HG03558 (cell line): ENCODE data around the gene AFF3.

ENCODE experiments used
- ATAC-seq: cut with Tn5 transposase; IDR thresholded peaks from one replicate; pipeline ENCODE4 v1.9.1; 2021; ENCODE audit warnings: moderate number of reproducible peaks; ENCODE audit not compliant: unreplicated experiment; ENCODE audit errors: extremely low read depth

AFF3 gene

GRCh38 chr2:99734236-99734635, 408.2 kb downstream of the AFF3 start:
- no peak for ATAC-seq

DNA sequence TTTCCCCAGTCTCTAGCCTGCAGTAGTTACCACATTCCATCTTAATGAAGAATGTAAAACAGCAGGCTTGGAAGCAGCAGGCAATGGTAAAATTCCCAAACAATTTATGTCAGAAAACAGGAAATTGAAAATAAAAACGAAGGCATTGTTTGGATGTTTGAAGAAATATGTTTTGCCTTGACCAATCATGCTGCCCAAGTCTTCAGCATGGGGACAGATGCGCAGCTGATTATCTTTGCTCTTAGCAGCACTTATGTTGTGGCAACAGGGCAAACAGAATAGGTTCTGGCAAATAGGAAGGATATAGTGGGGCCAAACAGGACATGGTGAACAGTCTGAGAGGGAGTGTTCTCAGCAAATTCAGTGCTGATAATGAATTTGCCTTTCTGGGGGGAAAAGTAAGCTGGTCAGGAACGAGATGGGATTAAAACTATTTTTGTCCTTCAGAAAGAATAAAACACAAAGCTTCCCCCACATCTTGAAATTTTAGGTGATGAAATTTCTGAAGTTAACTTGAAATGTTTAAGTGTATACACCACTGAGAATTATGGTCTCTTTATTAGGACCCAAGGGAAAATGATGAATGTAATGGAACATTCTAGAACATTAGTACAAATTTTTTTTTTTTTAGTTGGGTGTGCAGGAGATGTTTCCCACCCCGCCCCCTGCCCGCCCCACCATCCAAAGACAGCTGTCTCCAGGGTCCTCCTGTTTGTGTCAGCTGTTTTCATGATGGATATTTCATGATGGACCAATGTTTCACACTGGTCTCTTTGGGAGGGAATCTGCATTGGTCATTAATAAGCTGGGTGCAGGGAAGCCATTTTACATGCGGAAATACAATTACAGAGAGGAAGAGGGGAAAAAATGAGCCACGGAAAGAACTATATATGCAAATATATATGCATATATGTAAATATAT, 413.0 kb downstream of the AFF3 start:
- no peak for ATAC-seq

GRCh38 chr2:99728166-99728565, 414.2 kb downstream of the AFF3 start:
- no peak for ATAC-seq

DNA sequence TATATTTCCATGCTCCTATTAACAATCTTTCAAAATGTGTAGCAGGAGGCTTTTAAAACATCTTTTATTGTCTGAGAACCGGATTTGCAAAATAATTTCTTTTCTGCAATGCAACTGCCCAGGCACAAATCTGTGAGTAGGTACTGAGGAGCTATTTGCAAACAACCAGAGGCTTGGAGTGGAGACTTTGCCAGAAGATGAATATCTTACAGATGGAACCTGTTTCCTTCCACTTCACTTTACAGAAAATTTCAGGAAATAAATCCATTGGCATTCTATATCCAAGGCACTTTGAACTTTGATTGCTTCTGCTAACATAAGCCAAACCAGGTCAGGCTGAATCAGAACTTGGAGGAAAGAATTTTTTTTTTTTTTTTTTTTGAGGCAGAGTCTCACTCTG, 415.2 kb downstream of the AFF3 start:
- ATAC-seq = no peak

DNA sequence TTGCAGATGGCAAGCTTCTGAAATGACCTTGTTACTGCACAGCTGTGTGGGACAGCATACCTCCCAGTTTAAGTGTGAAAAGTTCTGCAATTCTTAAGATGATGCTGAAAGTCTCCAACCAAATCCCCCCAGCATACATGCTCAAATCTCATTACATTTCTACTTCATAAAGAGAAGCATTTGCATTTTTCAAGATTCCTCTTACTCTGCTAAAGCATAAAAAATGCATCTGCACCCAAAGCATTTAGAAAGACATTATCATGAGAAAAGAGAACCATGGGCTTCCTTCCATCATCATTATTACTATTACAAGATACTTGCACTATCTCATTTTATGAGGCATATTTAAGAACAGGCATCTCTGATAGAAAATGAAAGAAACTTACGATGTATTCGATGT, 415.7 kb downstream of the AFF3 start:
- ATAC-seq = no peak

DNA sequence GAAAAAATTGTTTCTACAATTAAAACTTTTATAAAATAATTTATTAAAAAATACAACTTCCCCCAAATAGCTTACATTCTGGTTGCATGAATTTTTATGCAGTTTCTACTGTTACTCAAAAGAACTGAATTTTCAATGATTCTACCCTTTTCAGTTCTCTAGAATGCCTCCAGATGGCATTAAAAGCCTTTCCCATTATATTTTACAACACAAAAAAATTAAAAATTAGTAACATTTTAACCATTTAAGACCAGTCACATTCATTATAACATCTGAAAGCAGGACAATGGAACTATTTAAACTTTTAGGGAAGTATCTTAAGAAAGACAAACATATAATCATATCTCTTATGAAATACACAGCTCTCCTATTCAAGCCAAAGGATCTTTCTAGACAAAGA, 416.6 kb downstream of the AFF3 start:
- no peak for ATAC-seq

DNA sequence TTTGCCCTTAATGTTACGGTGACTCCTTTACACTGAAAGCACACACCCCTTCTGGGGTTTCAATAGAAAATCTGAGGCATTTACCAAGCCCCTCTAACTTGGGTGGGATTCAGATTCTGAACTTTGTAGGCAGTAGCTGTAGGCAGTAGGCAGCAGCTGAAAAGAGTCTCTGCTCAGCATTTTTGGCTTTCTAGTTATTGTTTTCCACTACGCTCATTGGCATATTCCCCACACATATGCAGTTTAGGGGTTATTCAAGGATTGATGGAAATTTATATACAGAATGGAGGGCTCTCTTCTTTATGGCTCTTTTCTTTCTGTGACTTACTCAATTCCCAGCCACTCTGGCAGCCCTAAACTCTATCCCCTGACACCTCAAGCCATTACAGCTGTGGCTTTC, 419.9 kb downstream of the AFF3 start:
- no peak for ATAC-seq

GRCh38 chr2:99719102-99719501, 423.3 kb downstream of the AFF3 start:
- no peak for ATAC-seq

GRCh38 chr2:99715956-99716355, 426.4 kb downstream of the AFF3 start:
- ATAC-seq = no peak

DNA sequence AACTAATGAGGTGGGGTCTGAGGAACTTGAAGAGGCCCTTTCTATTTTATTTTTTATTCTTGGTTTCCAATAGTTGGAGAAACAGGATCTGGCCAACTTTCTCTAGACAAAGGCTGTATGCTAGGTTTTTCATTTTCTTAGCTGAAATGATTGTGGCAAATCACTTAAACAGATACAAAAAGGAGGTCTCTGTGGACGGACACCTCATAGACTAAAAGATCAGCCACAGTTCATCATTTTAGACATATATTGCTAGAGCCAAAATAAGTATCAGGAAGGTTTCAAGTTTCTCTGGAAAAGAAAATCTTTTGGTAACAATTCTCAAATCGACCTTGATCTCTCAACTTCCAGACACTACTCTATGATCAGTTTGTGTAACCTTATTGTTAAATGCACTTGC, 428.0 kb downstream of the AFF3 start:
- ATAC-seq = no peak

- no peak for ATAC-seq
These were observed 431.2 kb downstream of the AFF3 start for GRCh38 chr2:99711144-99711543.

DNA sequence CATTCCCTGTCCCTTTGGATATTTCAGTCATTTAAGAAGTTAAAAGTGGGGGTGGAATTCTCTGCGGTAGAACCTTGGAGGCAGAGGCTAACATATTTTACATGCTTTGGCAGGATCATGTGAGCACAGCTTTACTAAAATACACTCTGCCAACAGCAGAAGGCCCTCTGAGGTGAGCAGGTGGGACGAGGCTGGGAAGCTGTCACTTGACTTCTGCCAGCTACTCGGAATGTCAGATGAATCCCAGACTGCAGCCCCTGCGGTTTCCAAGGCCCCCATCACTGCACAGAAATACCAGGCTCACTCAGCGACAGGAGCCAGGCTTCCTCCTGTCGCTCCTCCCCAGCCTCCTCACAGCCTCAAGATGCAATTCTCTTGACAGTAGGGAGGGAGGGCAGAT, 431.7 kb downstream of the AFF3 start:
- no peak for ATAC-seq

DNA sequence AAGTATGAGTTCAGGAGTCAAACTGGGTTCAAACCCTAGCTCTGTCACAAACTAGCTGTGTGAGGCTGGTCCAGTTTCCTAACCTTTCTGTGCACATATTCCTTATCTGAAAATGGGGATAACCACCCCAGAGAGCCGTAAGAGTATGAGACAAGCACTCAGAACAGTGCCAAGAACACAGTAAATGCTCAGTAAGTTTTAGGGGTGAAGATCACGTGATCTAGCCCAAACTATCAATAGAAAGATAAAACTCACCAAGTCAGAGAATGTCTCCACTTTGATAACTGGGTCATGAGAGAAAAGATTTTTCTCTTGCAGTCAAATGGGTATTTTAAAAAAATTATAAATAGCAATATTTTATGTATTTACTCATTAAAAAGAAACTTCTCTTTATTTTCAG, 433.2 kb downstream of the AFF3 start:
- ATAC-seq = no peak

DNA sequence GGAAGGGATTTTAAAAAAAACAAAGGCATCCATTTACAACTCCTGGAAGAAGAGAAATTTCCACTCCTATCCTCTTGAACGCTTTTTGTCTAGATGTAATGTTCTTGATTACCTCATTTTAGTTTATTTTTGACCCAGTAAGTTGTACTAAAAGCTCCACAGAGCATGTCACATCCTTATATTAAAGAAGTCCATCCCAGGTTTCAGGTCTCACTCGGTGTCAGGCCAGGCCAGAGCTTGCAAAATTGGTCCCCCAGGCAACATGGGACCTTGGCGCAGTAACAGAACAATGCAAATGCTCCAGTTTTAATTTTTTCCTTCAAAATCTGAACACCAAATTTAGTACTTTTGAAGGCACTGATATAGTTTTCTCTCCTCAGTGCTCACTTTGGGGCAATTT, 434.2 kb downstream of the AFF3 start:
- ATAC-seq = no peak

GRCh38 chr2:99707592-99707991, 434.8 kb downstream of the AFF3 start:
- ATAC-seq = no peak

GRCh38 chr2:99706735-99707134, 435.7 kb downstream of the AFF3 start:
- ATAC-seq = no peak

- ATAC-seq = no peak
These were observed 440.9 kb downstream of the AFF3 start for GRCh38 chr2:99701503-99701902.

DNA sequence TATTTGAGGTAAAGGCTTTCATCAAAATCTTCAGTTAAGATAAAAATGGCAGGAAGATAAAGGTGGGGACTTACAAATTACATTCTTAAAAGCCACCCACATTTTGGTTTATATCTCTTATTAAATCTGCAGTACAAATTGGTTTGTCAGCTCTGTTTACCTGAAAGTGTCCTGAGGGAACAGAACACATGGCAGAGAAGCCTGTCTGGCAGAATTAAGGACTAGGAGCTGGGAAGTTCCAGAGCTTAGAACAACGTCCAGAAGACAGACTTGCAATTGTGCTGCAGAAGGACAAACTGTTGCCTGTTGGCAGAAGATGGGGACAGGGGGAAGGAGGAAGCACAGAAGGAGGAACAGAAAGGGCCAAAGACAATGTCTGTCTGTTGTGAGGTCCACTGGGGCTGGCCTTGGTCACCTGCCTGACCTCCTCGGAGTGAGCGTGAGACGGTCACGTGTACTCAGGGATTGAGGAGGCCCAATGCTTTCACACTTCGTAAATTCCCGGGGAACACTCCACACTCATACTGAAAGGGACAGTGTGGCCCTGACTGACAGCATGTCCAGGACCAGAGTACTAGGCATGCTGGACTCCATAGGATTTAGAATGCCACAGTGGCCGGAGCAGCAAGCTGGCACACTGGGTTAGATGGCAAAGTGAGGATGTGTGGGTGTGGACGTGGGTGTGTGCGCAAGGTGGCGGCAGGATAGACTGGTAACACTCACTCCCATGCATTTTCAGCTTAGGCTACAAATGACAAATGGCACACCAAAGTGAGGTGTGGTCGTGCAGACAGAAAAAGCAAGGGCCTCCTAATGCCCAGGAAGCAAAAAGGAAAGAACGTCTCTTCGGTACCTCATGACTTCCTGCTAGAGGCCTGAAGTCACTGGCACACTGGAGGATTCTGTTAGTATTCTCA, 441.6 kb downstream of the AFF3 start:
- no peak for ATAC-seq

- no peak for ATAC-seq
These were observed 443.5 kb downstream of the AFF3 start for GRCh38 chr2:99698896-99699295.

DNA sequence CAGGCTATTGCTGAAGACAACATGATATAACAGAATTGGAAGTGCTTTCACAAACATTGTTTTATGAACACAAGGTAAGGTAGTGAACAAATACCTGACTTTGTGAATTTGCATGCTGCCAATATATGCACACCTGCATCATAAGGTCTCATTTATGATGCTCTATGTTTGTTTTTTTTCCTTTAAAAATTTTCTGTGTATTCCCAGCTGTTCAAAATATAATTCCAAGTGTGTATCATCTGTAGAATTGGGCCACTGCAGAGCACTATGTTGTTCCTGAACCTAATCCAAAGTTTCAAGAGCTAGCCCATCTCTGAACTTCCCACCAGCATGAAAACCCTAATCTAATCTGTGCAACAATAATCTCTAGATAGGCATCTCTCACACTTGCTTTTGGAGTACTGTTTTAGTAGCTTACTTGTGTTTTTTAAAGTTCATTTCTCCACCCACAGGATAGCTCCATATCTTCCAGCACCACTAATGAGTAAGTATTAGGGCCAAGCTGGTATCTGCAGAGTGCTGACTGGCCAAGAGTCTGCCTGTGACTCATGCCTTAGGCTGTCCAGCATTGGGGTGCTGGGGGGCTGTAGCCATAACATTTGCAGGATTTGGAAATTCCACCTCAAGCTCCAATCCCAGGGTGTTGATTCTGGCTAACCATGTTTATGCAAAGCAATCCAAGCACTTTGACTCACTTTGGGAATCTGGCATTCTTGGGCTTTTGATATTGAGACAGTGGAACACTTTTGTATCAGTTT, 444.4 kb downstream of the AFF3 start:
- no peak for ATAC-seq

- no peak for ATAC-seq
These were observed 446.5 kb downstream of the AFF3 start for GRCh38 chr2:99695944-99696253.
